Measurements from ENCODE around the gene DNAH17.

- no peak for TF ChIP-seq EZH2 (IDR thresholded peaks at IDR 0.05; ENCODE audit: borderline replicate concordance, low read depth, low read length, severe bottlenecking)
- no peak for TF ChIP-seq POLR2AphosphoS5 (IDR thresholded peaks at IDR 0.05; ENCODE audit: insufficient read depth, low read depth, low read length)
- no peak for TF ChIP-seq CTCF (IDR thresholded peaks at IDR 0.05; ENCODE audit: extremely low read depth in 1 of 2, insufficient read depth in 1 of 2, low read depth in 1 of 2, low read length in 2 of 2)
- no peak for TF ChIP-seq MAX (IDR thresholded peaks at IDR 0.05; ENCODE audit: insufficient read depth, insufficient read length)
- TF ChIP-seq FOS (IDR thresholded peaks at IDR 0.05; ENCODE audit: borderline replicate concordance, insufficient read depth, low read length), result no peak
Observed at GRCh38 chr17:78400581-78401240, 176.5 kb downstream of the DNAH17 start.

Measured in endothelial cell of umbilical vein (primary cell).